ENCODE results near the gene PDS5A.

DNA sequence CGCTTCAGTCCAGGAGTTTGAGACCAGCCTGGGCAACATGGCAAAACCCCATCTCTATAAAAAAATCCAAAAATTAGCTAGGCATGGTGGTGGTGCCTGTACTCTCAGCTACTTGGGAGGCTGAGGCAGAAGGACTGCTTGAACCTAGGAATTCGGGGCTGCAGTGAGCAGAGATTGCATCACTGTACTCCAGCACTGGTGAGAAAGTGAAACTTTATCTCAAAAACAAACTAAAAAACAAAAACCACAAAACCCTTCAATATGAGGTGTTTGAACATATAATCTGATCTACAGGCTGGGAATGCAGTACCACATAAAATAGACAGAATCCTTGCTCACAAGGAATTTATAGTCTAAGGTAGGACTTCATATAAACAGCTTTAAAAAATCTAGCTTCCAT is 103.9 kb downstream of the PDS5A start:
- TF ChIP-seq POLR2A (IDR thresholded peaks at IDR 0.05; ENCODE audit: low read length) (no peak), GATA1 (IDR thresholded peaks at IDR 0.05; ENCODE audit: low read depth, low read length) (no peak)

Data from erythroblast (primary cell).